GM12878 (cell line): ENCODE measurements around the gene ODAD4. TPM values are rescaled to one million over a fixed set of nuclear protein-coding genes. Genes with fewer than 3 reads are reported as not detected.

ENCODE experiments used
- ATAC-seq: fragments of 200-7000 bp; cut with Tn5 transposase; 3 replicates; pipeline ENCODE4 v1.9.1; 2020; ENCODE audit warnings: mild to moderate bottlenecking, moderate library complexity
- BruUV-seq: library from RNA; stranded (reverse); fragments of 400-500 nt; replicated peaks from 2 replicates; lab custom pipeline; 2021; lab: Mats Ljungman, UMichigan
- CTCF ChIA-PET: fragments of 300-600 bp; sonication (Branson Sonifier 250); formaldehyde crosslinking; extraction: SDS; loops from one replicate; lab custom pipeline; 2021; ENCODE audit warnings: inconsistent platforms; lab: Yijun Ruan, JAX
- POLR2A ChIA-PET: fragments of 350-600 bp; formaldehyde crosslinking; extraction: SDS; loops from one replicate; lab custom pipeline; 2021; ENCODE audit warnings: inconsistent platforms; lab: Charles Lee
- RAD21 ChIA-PET: fragments of 300-600 bp; sonication (Branson Sonifier 250); formaldehyde crosslinking; loops from one replicate; lab custom pipeline; 2023; ENCODE audit warnings: antibody characterized with exemption; ENCODE audit not compliant: unreplicated experiment; lab: Charles Lee
- SMC1A ChIA-PET: fragments of 300-600 bp; sonication (Branson Sonifier 250); formaldehyde crosslinking; loops from one replicate; lab custom pipeline; 2023; ENCODE audit not compliant: unreplicated experiment, uncharacterized antibody; lab: Charles Lee
- DNase-seq: peaks from one replicate; pipeline ENCODE4 v3.0.0-alpha.2; 2011; ENCODE audit warnings: low read depth, low spot score
- FAIRE-seq: peaks from 3 replicates; lab custom pipeline; 2011; peaks lifted over from hg19 to GRCh38; lab: Jason Lieb, UNC
- H2AFZ ChIP-seq: 2 replicates; pipeline ENCODE4 v1.6.0; 2011; ENCODE audit warnings: low read depth, low read length, control low read depth; ENCODE audit not compliant: control insufficient read depth
- H3K27ac ChIP-seq: 2 replicates; pipeline ENCODE4 v1.5.1; 2011; ENCODE audit warnings: control low read depth; ENCODE audit not compliant: control insufficient read depth, insufficient read depth
- H3K27me3 ChIP-seq, 2 experiments: replicated peaks in 1 of 2; 2 replicates each; pipeline versions ENCODE4 v1.6.0 to v1.6.1; 2011; ENCODE audit warnings: low read length in 1 of 2; ENCODE audit not compliant: control insufficient read depth in 2 of 2, insufficient read depth in 2 of 2
- H3K36me3 ChIP-seq, 2 experiments: 2 replicates each; pipeline ENCODE4 v1.5.1; 2011; ENCODE audit warnings: low read length in 1 of 2; ENCODE audit not compliant: control insufficient read depth in 2 of 2, insufficient read depth in 2 of 2
- H3K4me1 ChIP-seq: 2 replicates; pipeline ENCODE4 v1.6.1; 2011; ENCODE audit warnings: mild to moderate bottlenecking, low read length, moderate library complexity, mixed read lengths; ENCODE audit not compliant: control insufficient read depth, insufficient read depth
- H3K4me2 ChIP-seq: 2 replicates; pipeline ENCODE4 v1.6.0; 2011; ENCODE audit warnings: control low read depth; ENCODE audit not compliant: control insufficient read depth, insufficient read depth
- H3K4me3 ChIP-seq: fragments of 200-600 bp; sonication (generic); 2 replicates; pipeline ENCODE4 v1.5.1; 2016
- H3K79me2 ChIP-seq: 2 replicates; pipeline ENCODE4 v1.6.0; 2011; ENCODE audit warnings: low read length; ENCODE audit not compliant: control insufficient read depth, insufficient read depth
- H3K9ac ChIP-seq: 2 replicates; pipeline ENCODE4 v1.8.0; 2011; ENCODE audit warnings: low read length, control low read depth, mixed read lengths; ENCODE audit not compliant: control insufficient read depth, insufficient read depth
- H3K9me3 ChIP-seq: replicated peaks from 3 replicates; pipeline ENCODE4 v1.5.1; 2011; ENCODE audit warnings: mild to moderate bottlenecking, low read length; ENCODE audit not compliant: control insufficient read depth, insufficient read depth
- H4K20me1 ChIP-seq: 2 replicates; pipeline ENCODE4 v1.6.0; 2011; ENCODE audit not compliant: control insufficient read depth, insufficient read depth
- CTCF ChIP-seq, 3 experiments: IDR thresholded peaks in 2 of 3; conservative IDR thresholded peaks in 1 of 3; 2 replicates each; pipeline ENCODE4 v1.5.1; 2011; ENCODE audit warnings: low read depth in 3 of 3, low read length in 3 of 3, mild to moderate bottlenecking in 3 of 3, control low read depth in 2 of 3, moderate library complexity in 2 of 3, inconsistent platforms in 1 of 3, mixed read lengths in 1 of 3; ENCODE audit not compliant: control insufficient read depth in 2 of 3, insufficient read depth in 1 of 3; ENCODE audit errors: extremely low read depth in 1 of 3
- NR2C1 ChIP-seq: fragments of 450-650 bp; IDR thresholded peaks from 2 replicates; pipeline ENCODE4 v1.6.1; 2017; ENCODE audit warnings: antibody characterized with exemption, mild to moderate bottlenecking, moderate library complexity
- NR2C2 ChIP-seq: IDR thresholded peaks from 2 replicates; pipeline ENCODE4 v1.6.1; 2011; ENCODE audit warnings: borderline replicate concordance, low read depth; ENCODE audit not compliant: control insufficient read depth, insufficient read length
- RAD21 ChIP-seq: IDR thresholded peaks from 2 replicates; pipeline ENCODE4 v1.6.1; 2011; ENCODE audit warnings: mild to moderate bottlenecking, low read depth, low read length, moderate library complexity; ENCODE audit not compliant: insufficient read depth
- SMC3 ChIP-seq: IDR thresholded peaks from 2 replicates; pipeline ENCODE4 v1.6.1; 2011; ENCODE audit warnings: low read length, improper control_type of control experiment, borderline replicate concordance
- WGBS: methylation state at CpG from one replicate; pipeline ENCODE4 v1.1.6; 2016; ENCODE audit warnings: low lambda C conversion rate; ENCODE audit not compliant: insufficient replicate concordance, insufficient coverage; ENCODE audit errors: missing lambda C conversion rate; 5-methylcytosine and 5-hydroxymethylcytosine counted together
- in situ Hi-C: fragments of 300-500 bp; cut with MboI; formaldehyde crosslinking; loops from 9 replicates; pipeline ENCODE4 v1.14.3; 2018; ENCODE audit warnings: mixed read lengths
- intact Hi-C: fragments of 100-400 bp; cut with micrococcal nuclease; formaldehyde crosslinking; loops from one replicate; pipeline ENCODE4 v1.14.2; 2022; ENCODE audit not compliant: unreplicated experiment
- polyA plus RNA-seq, 11 experiments: library from polyadenylated mRNA; depleted of rRNA in 4 of 11; unstranded in 6 of 11; stranded (reverse) in 5 of 11; fragments of >200 nt; fragmentation: Nextera tagmentation in 4 of 11; fragmentation: Illumina TruSeq in 1 of 11; extraction: Ambion mirVana in 4 of 11; extraction: Trizol in 1 of 11; gene quantifications; 1 replicate in 1 of 11; 2 replicates in 10 of 11; pipeline versions ENCODE4 v1.2.1 to v1.2.3, GENCODE V29; 2011 to 2016; ENCODE audit warnings: inconsistent platforms in 2 of 11, missing spikeins in 2 of 11, low read depth in 1 of 11
- total RNA-seq, 4 experiments: library from RNA; depleted of rRNA in 3 of 4; stranded (reverse); fragments of >200 nt in 3 of 4; fragmentation: Illumina TruSeq in 1 of 4; extraction: Trizol in 1 of 4; gene quantifications; 2 replicates each; pipeline versions ENCODE4 v1.2.1 to v1.2.3, GENCODE V29; 2013 to 2021

ODAD4 gene
- total and polyA plus RNA-seq, 10 of the 15 experiments (the other 5 are each of a cell fraction or from before 2014, with no cell fraction given): 0.10 to 0.73 (median 0.35) TPM

GRCh38 chr17:41959030-41959335 lies 28.6 kb downstream of the ODAD4 start:
- in situ Hi-C loops (no loop called here), intact Hi-C loops (loop anchor here (1.0 kb wide), 1 partner anchor 221 kb away; no protein-coding TSS in a partner anchor)
- no peak overlapping the region for H2AFZ ChIP-seq
- H3K27ac ChIP-seq: no peak overlapping the region
- H3K27me3 ChIP-seq: no peaks in the 10 kb centered on the region
- 0% methylated on average over 2 of the region's 2 CpGs for WGBS
- ChIA-PET CTCF (interaction anchor here (0.6 to 2.8 kb wide), 24 partner anchors 10 to 292 kb away, joined by 3 to 17 read pairs (median 4); partner anchors contain the start of genes KLHL11 and ODAD4), POLR2A (interaction anchor here (0.6 to 1.5 kb wide), 2 partner anchors 26 to 61 kb away, joined by 3 read pairs; partner anchors contain the start of gene NKIRAS2)
- H3K4me2 ChIP-seq: no peak overlapping the region
- no peaks in the 10 kb centered on the region for H3K9me3 ChIP-seq
- no peak for ATAC-seq
- no peak for TF ChIP-seq NR2C1
- TF ChIP-seq, all 136 proteins: peak for 0
- Histone ChIP-seq H4K20me1 (no peaks in the 10 kb centered on the region), H3K9ac (no peak overlapping the region), H3K79me2 (no peaks in the 10 kb centered on the region), H3K36me3 (no peaks in the 10 kb centered on the region), H3K4me3 (no peak overlapping the region), H3K4me1 (no peaks in the 10 kb centered on the region)
- no TSS peak for BruUV-seq
- DNase-seq (no peak), FAIRE-seq (no peak)
- ChIA-PET SMC1A (interaction anchor here (1.1 to 1.6 kb wide), 5 partner anchors 20 to 223 kb away, joined by 3 to 4 read pairs (median 3); no protein-coding TSS in a partner anchor), RAD21 (interaction anchor here (0.8 to 2.2 kb wide), 7 partner anchors 26 to 157 kb away, joined by 3 to 11 read pairs (median 3); partner anchors contain the start of genes ACLY, DNAJC7 and ODAD4)

- peak; percentile 50 for TF ChIP-seq RAD21
- peak; percentile 32 to 48 (median 47); a peak in 4 of 6 replicates for TF ChIP-seq CTCF (IDR thresholded peaks at IDR 0.05 in 2 of 3, conservative IDR thresholded peaks at IDR 0.05 in 1 of 3; ENCODE audit: control insufficient read depth in 2 of 3, extremely low read depth in 1 of 3, insufficient read depth in 1 of 3, low read depth in 3 of 3, low read length in 3 of 3)
- TF ChIP-seq SMC3: peak; percentile 50; the same call in 1 of the 2 replicates
- no peak for TF ChIP-seq NR2C2
- TF ChIP-seq, all 136 proteins: peak for 3
Measured at GRCh38 chr17:41959336-41960095, 29.1 kb downstream of the ODAD4 start.

More at GRCh38 chr17:41959336-41960095, 29.1 kb downstream of the ODAD4 start:
- Histone ChIP-seq H3K4me1 (no peaks in the 10 kb centered on the region), H3K4me3 (no peak overlapping the region), H4K20me1 (no peaks in the 10 kb centered on the region), H3K27me3 (no peaks in the 10 kb centered on the region), H3K4me2 (no peak overlapping the region), H3K79me2 (no peaks in the 10 kb centered on the region), H3K36me3 (no peaks in the 10 kb centered on the region), H2AFZ (no peak overlapping the region), H3K9me3 (no peaks in the 10 kb centered on the region), H3K9ac (no peak overlapping the region), H3K27ac (no peak overlapping the region)
- no TSS peak for BruUV-seq
- 43% methylated on average over 17 of the region's 17 CpGs for WGBS
- DNase-seq (no peak), ATAC-seq (peak; percentile 85), FAIRE-seq (no peak)
- SMC1A ChIA-PET: interaction anchor here (1.1 to 1.6 kb wide), 7 partner anchors 15 to 223 kb away, joined by 3 to 4 read pairs (median 3); no protein-coding TSS in a partner anchor
- CTCF ChIA-PET: interaction anchor here (0.6 to 2.8 kb wide), 25 partner anchors 10 to 292 kb away, joined by 3 to 17 read pairs (median 4); partner anchors contain the start of genes HAP1, KLHL11 and ODAD4
- intact Hi-C loops (loop anchor here (1.0 kb wide), 1 partner anchor 221 kb away; no protein-coding TSS in a partner anchor), in situ Hi-C loops (loop anchor here (5.0 kb wide), 1 partner anchor 153 kb away; the partner anchor contains the start of gene DHX58)
- POLR2A ChIA-PET: interaction anchor here (0.6 to 1.5 kb wide), 2 partner anchors 60 to 148 kb away, joined by 3 read pairs; partner anchors contain the start of gene NKIRAS2
- RAD21 ChIA-PET: interaction anchor here (0.8 to 2.2 kb wide), 8 partner anchors 27 to 157 kb away, joined by 3 to 11 read pairs (median 3); partner anchors contain the start of genes ACLY, DHX58, DNAJC7 and ODAD4
